Loucy (cell line): ENCODE measurements around the gene RNF166.

Source experiments
- H2AFZ ChIP-seq: fragments of 200-600 bp; sonication (generic); 2 replicates; pipeline ENCODE4 v1.6.0; 2016; ENCODE audit warnings: antibody characterized with exemption, mild to moderate bottlenecking, low read length, moderate library complexity
- H3F3A ChIP-seq: fragments of 200-600 bp; 2 replicates; pipeline ENCODE4 v1.6.0; 2016; ENCODE audit warnings: antibody characterized with exemption, low read depth, mild to moderate bottlenecking
- H3K27me3 ChIP-seq: fragments of 200-600 bp; sonication (generic); 2 replicates; pipeline ENCODE4 v1.6.1; 2014; ENCODE audit warnings: low read length, mild to moderate bottlenecking; ENCODE audit not compliant: insufficient read depth, poor library complexity, severe bottlenecking
- H3K36me3 ChIP-seq: fragments of 200-600 bp; sonication (generic); 2 replicates; pipeline ENCODE4 v1.6.1; 2016; ENCODE audit warnings: low read length; ENCODE audit not compliant: insufficient read depth
- H3K4me1 ChIP-seq: fragments of 200-600 bp; sonication (generic); 2 replicates; pipeline ENCODE4 v1.5.1; 2014; ENCODE audit warnings: low read length, mild to moderate bottlenecking; ENCODE audit not compliant: insufficient read depth, poor library complexity, severe bottlenecking
- H3K4me2 ChIP-seq: fragments of 200-600 bp; sonication (generic); 2 replicates; pipeline ENCODE4 v1.6.0; 2014; ENCODE audit warnings: antibody characterized with exemption, low read length, low read depth, mild to moderate bottlenecking; ENCODE audit not compliant: poor library complexity, severe bottlenecking
- H3K4me3 ChIP-seq: fragments of 200-600 bp; sonication (generic); 2 replicates; pipeline ENCODE4 v1.5.1; 2014; ENCODE audit warnings: low read length, mild to moderate bottlenecking, mixed read lengths; ENCODE audit not compliant: poor library complexity, severe bottlenecking
- H3K79me2 ChIP-seq: fragments of 200-600 bp; sonication (generic); 2 replicates; pipeline ENCODE4 v1.6.1; 2014; ENCODE audit warnings: low read length; ENCODE audit not compliant: insufficient read depth
- H3K9ac ChIP-seq: fragments of 200-600 bp; sonication (generic); 2 replicates; pipeline ENCODE4 v1.6.0; 2014; ENCODE audit warnings: mild to moderate bottlenecking, low read depth, low read length, moderate library complexity; ENCODE audit not compliant: poor library complexity, severe bottlenecking
- H3K9me2 ChIP-seq: fragments of 200-600 bp; sonication (generic); replicated peaks from 2 replicates; pipeline ENCODE4 v1.6.1; 2016; ENCODE audit warnings: low read depth, low read length, mixed read lengths
- H3K9me3 ChIP-seq: fragments of 200-600 bp; sonication (generic); 2 replicates; pipeline ENCODE4 v1.6.1; 2014; ENCODE audit warnings: mild to moderate bottlenecking, antibody characterized with exemption, low read length, low read depth; ENCODE audit not compliant: insufficient read depth
- H4K20me1 ChIP-seq: fragments of 200-600 bp; sonication (generic); 2 replicates; pipeline ENCODE4 v1.6.0; 2014; ENCODE audit warnings: antibody characterized with exemption, low read length, mild to moderate bottlenecking; ENCODE audit not compliant: insufficient read depth, poor library complexity, severe bottlenecking
- CTCF ChIP-seq: fragments of 200-600 bp; sonication (generic); conservative IDR thresholded peaks from 2 replicates; pipeline ENCODE4 v1.5.1; 2014; ENCODE audit warnings: mild to moderate bottlenecking, antibody characterized with exemption, low read length
- EZH2phosphoT487 ChIP-seq: fragments of 200-600 bp; IDR thresholded peaks from 2 replicates; pipeline ENCODE4 v1.6.1; 2018; ENCODE audit warnings: antibody characterized with exemption, mild to moderate bottlenecking, moderate library complexity, borderline replicate concordance

The RNF166 gene

GRCh38 chr16:88732172-88732960 is 26.2 kb upstream of the RNF166 start:
- Histone ChIP-seq H3K79me2 (no peaks in the 10 kb centered on the region), H3K9me3 (no peaks in the 10 kb centered on the region), H4K20me1 (no peaks in the 10 kb centered on the region), H3F3A (no peaks in the 10 kb centered on the region), H3K36me3 (peaks cover 29% of the 10 kb centered on the region; the same call in 1 of the 2 replicates), H2AFZ (no peak overlapping the region), H3K4me2 (no peak overlapping the region), H3K27me3 (no peaks in the 10 kb centered on the region), H3K9me2 (no peaks in the 10 kb centered on the region), H3K4me1 (no peaks in the 10 kb centered on the region), H3K4me3 (no peak overlapping the region), H3K9ac (no peak overlapping the region)
- TF ChIP-seq EZH2phosphoT487 (no peak), CTCF (no peak)

GRCh38 chr16:88731699-88732098 is 25.5 kb upstream of the RNF166 start:
- Histone ChIP-seq H3K27me3 (no peaks in the 10 kb centered on the region), H3K4me2 (no peak overlapping the region), H3K79me2 (no peaks in the 10 kb centered on the region), H3F3A (no peaks in the 10 kb centered on the region), H3K4me1 (no peaks in the 10 kb centered on the region), H3K36me3 (peaks cover 29% of the 10 kb centered on the region; the same call in 1 of the 2 replicates), H4K20me1 (no peaks in the 10 kb centered on the region), H3K4me3 (no peak overlapping the region), H2AFZ (no peak overlapping the region), H3K9me3 (no peaks in the 10 kb centered on the region), H3K9me2 (no peaks in the 10 kb centered on the region), H3K9ac (no peak overlapping the region)
- TF ChIP-seq EZH2phosphoT487: no peak
- no peak for TF ChIP-seq CTCF

- H3F3A ChIP-seq: no peaks in the 10 kb centered on the region
- H3K4me2 ChIP-seq: no peak overlapping the region
- no peak overlapping the region for H3K4me3 ChIP-seq
- no peaks in the 10 kb centered on the region for H3K27me3 ChIP-seq
- no peak overlapping the region for H3K9ac ChIP-seq
- no peak overlapping the region for H2AFZ ChIP-seq
- H3K9me3 ChIP-seq: no peaks in the 10 kb centered on the region
- H3K79me2 ChIP-seq: no peaks in the 10 kb centered on the region
- no peaks in the 10 kb centered on the region for H3K9me2 ChIP-seq
- no peak for TF ChIP-seq EZH2phosphoT487
- TF ChIP-seq CTCF: no peak
- H3K36me3 ChIP-seq: peaks cover 30% of the 10 kb centered on the region; the same call in 1 of the 2 replicates
- H4K20me1 ChIP-seq: no peaks in the 10 kb centered on the region
- no peaks in the 10 kb centered on the region for H3K4me1 ChIP-seq
These were observed 24.7 kb upstream of the RNF166 start for GRCh38 chr16:88730632-88731607.
